ENCODE data around the gene EEFSEC. TPM values are rescaled to one million over a fixed set of nuclear protein-coding genes. Genes with fewer than 3 reads are reported as not detected.
A peak's percentile ranks its signal among the peaks of the same experiment; 100 is the strongest.

Gene EEFSEC
- total RNA-seq, 1 donor from 2014 or later = 23.4 TPM

DNA sequence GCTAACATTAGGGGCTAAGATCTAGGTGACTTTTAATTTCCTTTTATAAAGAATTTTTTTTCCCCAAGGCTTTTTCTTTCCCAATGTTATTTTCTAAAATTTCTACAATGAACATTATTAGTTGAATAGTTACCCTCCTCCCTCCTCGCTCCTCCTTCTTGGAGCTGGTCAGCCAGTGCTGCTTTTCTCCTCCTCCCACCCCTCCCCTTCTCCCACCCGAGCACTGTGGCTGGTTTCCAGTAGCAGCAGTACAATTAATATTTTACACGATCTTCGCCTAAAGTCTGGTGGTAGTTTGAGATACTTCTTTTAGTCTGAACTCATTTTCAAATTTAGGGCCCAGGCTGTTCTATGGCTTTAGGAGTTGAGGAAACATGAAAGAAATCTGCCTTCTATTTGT lies 41.6 kb downstream of the EEFSEC start:
- Mint-ChIP-seq H3K4me3 (no peak overlapping the region), H3K27ac (ENCODE audit: unreplicated experiment) (no peak overlapping the region), H3K27me3 (ENCODE audit: low read depth) (no peaks in the 10 kb centered on the region), H3K36me3 (ENCODE audit: low read depth) (no peaks in the 10 kb centered on the region), H3K9me3 (no peaks in the 10 kb centered on the region), H3K4me1 (peaks cover 42% of the 10 kb centered on the region)
- TF ChIP-seq CTCF (conservative IDR thresholded peaks at IDR 0.05) = no peak
- DNase-seq (ENCODE audit: low read depth, low spot score) = no peak

GRCh38 chr3:128195369-128195768 lies 42.1 kb downstream of the EEFSEC start:
- peak overlapping the region; percentile 82 for H3K27ac Mint-ChIP-seq (ENCODE audit: unreplicated experiment)
- H3K4me3 Mint-ChIP-seq = no peak overlapping the region
- TF ChIP-seq CTCF (conservative IDR thresholded peaks at IDR 0.05) = no peak
- H3K27me3 Mint-ChIP-seq (ENCODE audit: low read depth) = no peaks in the 10 kb centered on the region
- no peak for DNase-seq (ENCODE audit: low read depth, low spot score)
- peaks cover 43% of the 10 kb centered on the region for H3K4me1 Mint-ChIP-seq
- H3K9me3 Mint-ChIP-seq = no peaks in the 10 kb centered on the region
- H3K36me3 Mint-ChIP-seq (ENCODE audit: low read depth) = no peaks in the 10 kb centered on the region

DNA sequence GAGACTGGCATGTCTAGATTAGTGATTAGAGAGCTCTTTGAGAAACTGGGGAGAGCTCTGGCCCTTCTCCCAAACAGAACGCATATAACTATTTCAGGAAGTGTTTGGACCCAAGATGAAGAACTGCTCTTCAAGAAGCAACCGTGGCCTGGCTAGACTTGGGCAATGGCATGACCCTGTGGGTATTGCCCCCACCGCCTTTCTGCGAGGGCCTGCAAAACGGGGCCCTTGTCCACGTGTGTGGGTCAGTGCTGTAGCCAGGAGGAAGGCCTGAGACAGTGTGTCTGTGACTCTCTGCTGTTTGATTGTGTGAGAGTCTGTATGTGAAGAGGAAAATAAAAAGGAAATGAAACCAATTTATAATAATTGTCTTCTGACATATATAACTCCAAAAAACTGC lies 42.5 kb downstream of the EEFSEC start:
- TF ChIP-seq CTCF (conservative IDR thresholded peaks at IDR 0.05) = no peak
- no peak overlapping the region for H3K4me3 Mint-ChIP-seq
- H3K27me3 Mint-ChIP-seq (ENCODE audit: low read depth) = no peaks in the 10 kb centered on the region
- DNase-seq (ENCODE audit: low read depth, low spot score) = no peak
- peaks cover 2% of the 10 kb centered on the region for H3K36me3 Mint-ChIP-seq (ENCODE audit: low read depth)
- H3K4me1 Mint-ChIP-seq = peaks cover 47% of the 10 kb centered on the region
- no peaks in the 10 kb centered on the region for H3K9me3 Mint-ChIP-seq
- peak overlapping the region; percentile 82 for H3K27ac Mint-ChIP-seq (ENCODE audit: unreplicated experiment)

DNA sequence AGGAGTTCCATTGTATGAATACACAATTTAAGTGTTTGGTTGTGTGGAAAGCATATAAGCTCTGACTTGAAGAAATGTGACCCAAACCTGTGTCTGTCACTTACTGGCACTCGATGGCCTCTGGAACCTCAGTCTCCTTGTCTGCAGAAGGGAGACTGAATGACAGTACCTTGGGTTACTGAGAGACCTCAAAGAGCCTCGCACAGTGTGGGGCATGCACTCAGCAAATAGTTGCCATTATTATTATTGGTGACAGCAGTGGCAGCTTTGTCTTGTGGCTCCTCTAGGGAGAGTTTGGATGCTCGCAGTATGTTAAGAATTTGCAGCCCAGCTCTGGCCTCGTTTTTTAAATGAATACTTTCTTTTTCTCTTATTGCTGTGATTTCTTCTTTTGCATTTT lies 43.4 kb downstream of the EEFSEC start:
- DNase-seq (ENCODE audit: low read depth, low spot score) = no peak
- Mint-ChIP-seq H3K9me3 (no peaks in the 10 kb centered on the region), H3K27ac (ENCODE audit: unreplicated experiment) (no peak overlapping the region), H3K36me3 (ENCODE audit: low read depth) (peaks cover 4% of the 10 kb centered on the region), H3K4me3 (no peak overlapping the region), H3K4me1 (peaks cover 47% of the 10 kb centered on the region), H3K27me3 (ENCODE audit: low read depth) (no peaks in the 10 kb centered on the region)
- no peak for TF ChIP-seq CTCF (conservative IDR thresholded peaks at IDR 0.05)

- no peaks in the 10 kb centered on the region for H3K9me3 Mint-ChIP-seq
- H3K27ac Mint-ChIP-seq (ENCODE audit: unreplicated experiment) = no peak overlapping the region
These were observed 44.6 kb downstream of the EEFSEC start for GRCh38 chr3:128197855-128198254.

More at GRCh38 chr3:128197855-128198254, 44.6 kb downstream of the EEFSEC start:
- peaks cover 5% of the 10 kb centered on the region for H3K36me3 Mint-ChIP-seq (ENCODE audit: low read depth)
- DNase-seq (ENCODE audit: low read depth, low spot score) = no peak
- H3K27me3 Mint-ChIP-seq (ENCODE audit: low read depth) = no peaks in the 10 kb centered on the region
- peak overlapping the region; percentile 1 for H3K4me3 Mint-ChIP-seq
- H3K4me1 Mint-ChIP-seq = peaks cover 46% of the 10 kb centered on the region
- TF ChIP-seq CTCF (conservative IDR thresholded peaks at IDR 0.05) = no peak
